C4-2B (cell line): ENCODE data around the gene PRSS56.

ENCODE experiments used
- H3K27ac ChIP-seq: fragments of 450-650 bp; 2 replicates; pipeline ENCODE4 v1.5.1; 2017
- CTCF ChIP-seq: fragments of 450-650 bp; conservative IDR thresholded peaks from 2 replicates; pipeline ENCODE4 v1.5.1; 2017; ENCODE audit warnings: mild to moderate bottlenecking
- ZFX ChIP-seq: fragments of 450-650 bp; IDR thresholded peaks from 2 replicates; pipeline ENCODE4 v1.6.1; 2017

The PRSS56 gene

GRCh38 chr2:232537079-232537478 is 16.9 kb downstream of the PRSS56 start:
- no peak overlapping the region for H3K27ac ChIP-seq
- TF ChIP-seq CTCF: no peak
- TF ChIP-seq ZFX: no peak

DNA sequence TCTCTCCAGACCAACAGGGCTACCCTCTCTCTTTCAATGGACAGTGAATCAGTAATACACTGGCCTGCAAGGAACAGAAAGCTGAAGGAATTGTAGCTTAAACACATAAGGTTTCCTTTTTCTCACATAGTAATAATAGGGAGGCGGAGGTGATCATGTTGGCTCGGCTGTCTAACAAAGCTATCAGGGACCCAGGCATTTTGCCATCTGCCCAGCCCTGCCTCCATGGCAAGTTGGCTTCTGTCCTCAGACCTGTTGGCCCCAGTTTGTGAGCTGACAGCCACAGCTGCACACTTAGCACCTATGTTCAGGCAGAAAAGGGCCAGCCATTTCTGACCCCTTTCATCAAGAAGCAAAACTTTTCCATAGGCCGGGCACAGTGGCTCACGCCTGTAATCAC is 17.3 kb downstream of the PRSS56 start:
- no peak overlapping the region for H3K27ac ChIP-seq
- TF ChIP-seq CTCF (no peak), ZFX (no peak)

DNA sequence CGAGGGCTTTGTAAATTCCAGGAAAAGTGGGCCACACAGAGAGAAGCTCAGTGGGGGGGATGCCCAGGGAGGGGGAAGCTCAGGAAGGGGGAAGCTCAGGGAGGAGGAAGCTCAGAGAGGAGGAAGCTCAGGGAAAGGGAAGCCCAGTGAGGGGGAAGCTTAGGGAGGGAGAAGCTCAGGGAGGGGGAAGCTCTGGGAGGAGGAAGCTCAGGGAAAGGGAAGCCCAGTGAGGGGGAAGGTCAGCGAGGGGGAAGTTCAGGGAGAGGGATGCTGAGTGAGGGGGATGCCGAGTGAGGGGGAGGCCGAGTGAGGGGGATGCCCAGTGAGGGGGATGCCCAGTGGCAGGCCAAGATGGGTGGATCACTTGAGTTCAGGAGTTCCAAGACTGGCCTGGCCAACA is 18.5 kb downstream of the PRSS56 start:
- TF ChIP-seq CTCF: no peak
- no peak for TF ChIP-seq ZFX
- no peak overlapping the region for H3K27ac ChIP-seq

GRCh38 chr2:232539298-232540231 is 19.4 kb downstream of the PRSS56 start, which contains the start of gene CHRNG:
TSS of gene CHRNG (plus strand) at chr2:232539692. CDS start at chr2:232539748, 56 bp downstream.
- TF ChIP-seq CTCF (no peak), ZFX (no peak)
- H3K27ac ChIP-seq: no peak within 1 kb of the TSS

GRCh38 chr2:232540441-232541041 is 20.4 kb downstream of the PRSS56 start:
- TF ChIP-seq ZFX (no peak), CTCF (no peak)

GRCh38 chr2:232541195-232541960 is 21.2 kb downstream of the PRSS56 start:
- TF ChIP-seq ZFX (no peak), CTCF (no peak)

More at GRCh38 chr2:232540441-232541041, 20.4 kb downstream of the PRSS56 start:
- no peak overlapping the region for H3K27ac ChIP-seq

More at GRCh38 chr2:232541195-232541960, 21.2 kb downstream of the PRSS56 start:
- H3K27ac ChIP-seq: no peak overlapping the region
